NCI-H1417 treated with DMSO at 0.1 percent for 48 hours (cell line): Measurements from ENCODE around the gene ST3GAL3.

ENCODE experiments used
- DNase-seq: peaks from one replicate; lab custom pipeline; 2025; lab: John Stamatoyannopoulos, UW

Gene ST3GAL3

GRCh38 chr1:43707190-43708001 lies at the start of gene ST3GAL3:
Gene ST3GAL3, plus strand, starts transcription at chr1:43707536. Its CDS starts 28,727 bp downstream, at chr1:43736263.
- peak; percentile 70 for DNase-seq

GRCh38 chr1:43659212-43660166 lies 47.8 kb upstream of the ST3GAL3 start:
- no peak for DNase-seq

- DNase-seq = no peak
Measured at GRCh38 chr1:43660355-43660754, 47.0 kb upstream of the ST3GAL3 start.

- DNase-seq = no peak
Measured at GRCh38 chr1:43664369-43664768, 43.0 kb upstream of the ST3GAL3 start.

- DNase-seq = no peak
Measured at GRCh38 chr1:43666608-43667007, 40.7 kb upstream of the ST3GAL3 start.

- DNase-seq = no peak
Measured at GRCh38 chr1:43668956-43669355, 38.4 kb upstream of the ST3GAL3 start.

GRCh38 chr1:43669878-43670277 lies 37.5 kb upstream of the ST3GAL3 start:
- DNase-seq = no peak

GRCh38 chr1:43671193-43671592 lies 36.1 kb upstream of the ST3GAL3 start:
- DNase-seq = no peak

GRCh38 chr1:43671626-43672330 lies 35.6 kb upstream of the ST3GAL3 start:
- no peak for DNase-seq

GRCh38 chr1:43673261-43673660 lies 34.1 kb upstream of the ST3GAL3 start:
- no peak for DNase-seq

- no peak for DNase-seq
Measured at GRCh38 chr1:43678940-43679339, 28.4 kb upstream of the ST3GAL3 start.

- DNase-seq = no peak
Measured at GRCh38 chr1:43683560-43683959, 23.8 kb upstream of the ST3GAL3 start.

GRCh38 chr1:43686801-43687200 lies 20.5 kb upstream of the ST3GAL3 start:
- DNase-seq = no peak

- DNase-seq = no peak
Measured at GRCh38 chr1:43687301-43688108, 19.8 kb upstream of the ST3GAL3 start.

- DNase-seq = no peak
Measured at GRCh38 chr1:43688109-43688387, 19.3 kb upstream of the ST3GAL3 start.

GRCh38 chr1:43688594-43689000 lies 18.7 kb upstream of the ST3GAL3 start:
- no peak for DNase-seq

GRCh38 chr1:43689289-43689688 lies 18.0 kb upstream of the ST3GAL3 start:
- no peak for DNase-seq

- DNase-seq = no peak
Measured at GRCh38 chr1:43691871-43692815, 15.2 kb upstream of the ST3GAL3 start.

- no peak for DNase-seq
Measured at GRCh38 chr1:43693371-43693770, 14.0 kb upstream of the ST3GAL3 start.

- no peak for DNase-seq
Measured at GRCh38 chr1:43699281-43699680, 8.1 kb upstream of the ST3GAL3 start.
